Thoracic aorta (tissue), 2 donors: Measurements from ENCODE around the gene TOP1. TPM values are rescaled to one million over a fixed set of nuclear protein-coding genes. Genes with fewer than 3 reads are reported as not detected.

Source experiments
- ATAC-seq: fragments of 150-250 bp; one replicate; pipeline ENCODE4 v1.8.0; 2017; ENCODE audit warnings: low read depth; ENCODE audit not compliant: insufficient number of reproducible peaks, low FRiP score
- DNase-seq: peaks from one replicate; pipeline ENCODE4 v3.0.0-alpha.2; 2020; ENCODE audit warnings: low spot score
- H3K27ac ChIP-seq, 2 donors: fragments of 200-600 bp; sonication (generic); 1 replicate in 1 of 2; 2 replicates in 1 of 2; pipeline ENCODE4 v1.5.1; 2016; ENCODE audit warnings: mild to moderate bottlenecking in 2 of 2, moderate library complexity in 2 of 2
- H3K27me3 ChIP-seq: fragments of 200-600 bp; sonication (generic); replicated peaks from 2 replicates; pipeline ENCODE4 v1.6.0; 2016; ENCODE audit warnings: mild to moderate bottlenecking; ENCODE audit not compliant: insufficient read depth
- H3K36me3 ChIP-seq: fragments of 200-600 bp; sonication (generic); one replicate; pipeline ENCODE4 v1.5.1; 2016
- H3K4me1 ChIP-seq, 2 donors: fragments of 200-600 bp; sonication (generic); 1 replicate in 1 of 2; 2 replicates in 1 of 2; pipeline versions ENCODE4 v1.5.1 to v1.6.0; 2016; ENCODE audit warnings: low read depth in 2 of 2, mild to moderate bottlenecking in 1 of 2; ENCODE audit not compliant: control insufficient read depth in 1 of 2
- H3K4me3 ChIP-seq: fragments of 200-600 bp; sonication (generic); 2 replicates; pipeline ENCODE4 v1.5.1; 2016; ENCODE audit warnings: mild to moderate bottlenecking
- H3K9me3 ChIP-seq: fragments of 200-600 bp; sonication (generic); 2 replicates; pipeline ENCODE4 v1.5.1; 2016
- CTCF ChIP-seq: fragments of 200-600 bp; sonication (generic); IDR thresholded peaks from one replicate; pipeline ENCODE4 v1.5.1; 2019; ENCODE audit warnings: antibody characterized with exemption
- total RNA-seq, 2 donors: library from RNA; depleted of rRNA; stranded (reverse); fragments of >200 nt; gene quantifications; one replicate each; pipeline versions ENCODE4 v1.1.0 to v1.2.3, GENCODE V29; 2016

Gene TOP1
- total RNA-seq, result 10 to 100 TPM; 17.3 to 35.4 TPM

DNA sequence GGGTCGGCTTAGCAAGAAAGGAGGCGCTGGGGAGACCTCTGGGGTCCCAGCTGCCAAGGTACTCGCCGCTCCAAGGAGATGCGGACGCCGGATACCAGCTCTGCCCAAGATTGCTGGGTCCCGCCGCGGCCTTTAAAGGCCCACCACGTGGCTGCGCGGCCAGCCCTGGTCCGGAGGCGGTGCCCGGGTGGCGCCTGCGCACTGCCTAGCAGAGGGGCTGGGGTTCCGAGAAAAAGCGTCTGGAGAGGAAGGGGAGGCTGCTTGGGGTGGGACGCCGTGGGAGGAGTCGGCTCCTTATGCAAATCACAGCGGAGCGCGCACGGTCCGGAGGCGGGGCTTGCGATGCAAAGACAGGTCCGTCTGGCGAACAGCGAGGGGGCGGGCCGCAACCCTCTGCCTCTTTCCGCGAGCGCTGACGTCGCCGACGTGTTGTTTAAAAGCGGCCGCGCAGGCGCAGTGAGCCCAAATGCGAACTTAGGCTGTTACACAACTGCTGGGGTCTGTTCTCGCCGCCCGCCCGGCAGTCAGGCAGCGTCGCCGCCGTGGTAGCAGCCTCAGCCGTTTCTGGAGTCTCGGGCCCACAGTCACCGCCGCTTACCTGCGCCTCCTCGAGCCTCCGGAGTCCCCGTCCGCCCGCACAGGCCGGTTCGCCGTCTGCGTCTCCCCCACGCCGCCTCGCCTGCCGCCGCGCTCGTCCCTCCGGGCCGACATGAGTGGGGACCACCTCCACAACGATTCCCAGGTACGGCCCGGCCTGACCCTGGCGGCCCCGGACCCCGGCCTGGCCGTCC lies at the start of gene TOP1:
Gene TOP1, plus strand, starts transcription at position 464 of the 791 bp plus-strand sequence. Its CDS starts 246 bp downstream, at position 710.
- Histone ChIP-seq H3K4me3 (peak within 1 kb of the TSS; percentile 89), H3K9me3 (no peaks in the 10 kb centered on the region), H3K36me3 (no peaks in the 10 kb centered on the region), H3K27me3 (no peaks in the 10 kb centered on the region), H3K4me1 (peaks cover 35 to 38% of the 10 kb centered on the region in 2 donors), H3K27ac (peak within 1 kb of the TSS; percentile 93 to 95)
- peak; percentile 94 for ATAC-seq
- no peak for TF ChIP-seq CTCF
- peak; percentile 100 for DNase-seq

DNA sequence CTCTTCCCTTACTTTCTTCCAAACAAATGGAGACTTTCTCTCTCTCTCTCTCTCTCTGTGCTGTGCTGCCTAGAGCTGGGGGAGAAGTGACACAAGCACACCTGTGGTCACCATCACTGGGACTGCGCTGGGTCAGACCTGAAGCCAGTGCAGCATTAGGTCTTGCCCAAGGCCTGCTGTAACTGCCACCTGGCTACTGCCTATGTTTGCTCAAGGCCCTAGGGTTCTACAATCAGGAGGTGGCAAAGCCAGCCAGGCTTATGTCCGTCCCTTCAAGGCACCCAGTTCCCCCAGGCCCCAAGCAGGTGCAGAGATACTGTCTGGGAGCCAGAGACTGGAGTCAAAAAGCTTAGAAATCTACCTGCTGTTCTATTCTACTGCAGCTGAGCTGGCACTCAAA lies 49.4 kb upstream of the TOP1 start:
- DNase-seq (no peak), ATAC-seq (no peak)
- H3K4me3 ChIP-seq, result no peak overlapping the region

GRCh38 chr20:40980106-40980827 lies 48.4 kb upstream of the TOP1 start:
- ATAC-seq, result no peak
- no peak for DNase-seq

More for the DNA sequence above, 49.4 kb upstream of the TOP1 start:
- no peak for TF ChIP-seq CTCF
- Histone ChIP-seq H3K27me3 (no peaks in the 10 kb centered on the region), H3K36me3 (no peaks in the 10 kb centered on the region), H3K9me3 (peaks cover 9% of the 10 kb centered on the region), H3K4me1 (no peaks in the 10 kb centered on the region), H3K27ac (no peak overlapping the region)

GRCh38 chr20:40980828-40981310 lies 47.8 kb upstream of the TOP1 start:
- H3K27me3 ChIP-seq, result no peaks in the 10 kb centered on the region
- no peak for TF ChIP-seq CTCF
- ATAC-seq (no peak), DNase-seq (no peak)
- H3K36me3 ChIP-seq, result no peaks in the 10 kb centered on the region
- H3K27ac ChIP-seq, result no peak overlapping the region
- H3K9me3 ChIP-seq, result peaks cover 9% of the 10 kb centered on the region
- no peaks in the 10 kb centered on the region for H3K4me1 ChIP-seq
- H3K4me3 ChIP-seq, result no peak overlapping the region

More at GRCh38 chr20:40980106-40980827, 48.4 kb upstream of the TOP1 start:
- Histone ChIP-seq H3K27ac (no peak overlapping the region), H3K4me3 (no peak overlapping the region), H3K9me3 (peaks cover 9% of the 10 kb centered on the region), H3K27me3 (no peaks in the 10 kb centered on the region), H3K4me1 (no peaks in the 10 kb centered on the region), H3K36me3 (no peaks in the 10 kb centered on the region)
- TF ChIP-seq CTCF, result no peak
